ENCODE results near the gene ACKR2.

Gene ACKR2

GRCh38 chr3:42829628-42830436 lies 20.6 kb downstream of the ACKR2 start:
- no peak for DNase-seq (ENCODE audit: low spot score)

GRCh38 chr3:42830437-42831320 lies 21.4 kb downstream of the ACKR2 start:
- no peak for DNase-seq (ENCODE audit: low spot score)

- peak; percentile 73 for DNase-seq (ENCODE audit: low spot score)
Observed at GRCh38 chr3:42831321-42831713, 22.1 kb downstream of the ACKR2 start.

DNA sequence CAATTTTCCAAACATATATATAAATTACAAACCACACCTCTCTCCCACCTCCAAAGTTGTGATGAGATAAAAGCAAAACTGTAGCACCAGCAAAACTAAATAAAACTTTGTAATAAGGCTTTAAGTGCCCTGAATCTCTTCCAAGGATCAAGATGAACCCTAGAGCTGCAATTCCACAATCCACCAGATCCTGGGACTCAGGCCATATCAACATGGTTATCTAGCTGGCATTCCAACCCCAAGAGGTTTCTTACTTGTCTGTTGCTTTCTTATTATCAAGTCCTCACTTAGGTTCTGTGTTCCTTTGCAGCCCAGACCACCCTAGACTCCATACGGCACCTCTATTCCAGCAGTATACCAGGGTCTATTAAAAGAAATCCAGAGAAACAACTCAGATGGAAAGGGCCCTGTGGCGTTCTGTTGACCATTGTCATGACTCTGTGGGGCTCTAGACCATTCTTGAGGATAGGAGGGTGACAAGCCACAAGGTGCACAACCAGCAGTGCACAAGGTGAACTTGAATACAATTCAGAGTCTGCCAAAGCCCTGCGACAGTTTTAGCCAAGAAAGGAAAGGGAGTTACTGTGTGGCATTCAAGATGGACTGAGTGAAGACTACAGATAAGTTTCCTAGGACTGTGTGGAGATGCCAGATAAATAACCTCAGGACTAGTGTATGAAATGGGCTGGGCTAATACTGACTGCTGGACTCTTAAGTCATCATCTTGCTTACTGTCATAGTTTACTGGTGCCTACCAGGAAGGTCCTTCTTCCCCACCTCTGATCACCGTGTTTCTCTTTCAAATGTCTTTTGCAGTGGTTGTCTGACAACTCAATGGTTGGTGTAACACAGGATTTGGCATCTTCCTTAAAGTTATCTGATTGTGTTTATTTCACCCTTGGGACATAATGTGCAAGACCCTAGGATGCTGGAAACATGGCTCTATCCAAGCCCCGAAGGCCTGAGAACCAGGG lies 27.2 kb downstream of the ACKR2 start:
- no peak for DNase-seq (ENCODE audit: low spot score)

- no peak for DNase-seq (ENCODE audit: low spot score)
Observed at GRCh38 chr3:42838571-42838970, 29.3 kb downstream of the ACKR2 start.

DNA sequence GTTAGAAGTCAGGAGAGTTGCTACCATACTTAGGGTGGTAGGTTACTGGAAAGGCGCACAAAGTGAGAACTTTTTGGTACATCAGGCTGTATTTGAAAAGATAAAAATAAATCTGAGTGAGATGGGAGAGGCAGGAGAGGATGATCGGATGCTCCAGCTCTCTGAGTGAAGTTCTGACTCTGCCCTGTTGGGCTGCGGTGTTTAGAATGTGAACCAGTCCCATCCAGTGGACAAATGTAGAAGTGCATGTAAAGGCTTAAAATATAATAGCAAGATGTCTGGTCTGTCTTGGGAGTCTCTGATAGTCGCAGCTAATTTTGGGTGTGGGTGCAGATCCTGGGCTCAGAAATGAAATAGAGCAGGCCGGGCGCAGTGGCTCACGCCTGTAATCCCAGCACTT lies 30.4 kb downstream of the ACKR2 start:
- DNase-seq (ENCODE audit: low spot score): peak; percentile 85

GRCh38 chr3:42841332-42841731 lies 32.1 kb downstream of the ACKR2 start:
- DNase-seq (ENCODE audit: low spot score): no peak

DNA sequence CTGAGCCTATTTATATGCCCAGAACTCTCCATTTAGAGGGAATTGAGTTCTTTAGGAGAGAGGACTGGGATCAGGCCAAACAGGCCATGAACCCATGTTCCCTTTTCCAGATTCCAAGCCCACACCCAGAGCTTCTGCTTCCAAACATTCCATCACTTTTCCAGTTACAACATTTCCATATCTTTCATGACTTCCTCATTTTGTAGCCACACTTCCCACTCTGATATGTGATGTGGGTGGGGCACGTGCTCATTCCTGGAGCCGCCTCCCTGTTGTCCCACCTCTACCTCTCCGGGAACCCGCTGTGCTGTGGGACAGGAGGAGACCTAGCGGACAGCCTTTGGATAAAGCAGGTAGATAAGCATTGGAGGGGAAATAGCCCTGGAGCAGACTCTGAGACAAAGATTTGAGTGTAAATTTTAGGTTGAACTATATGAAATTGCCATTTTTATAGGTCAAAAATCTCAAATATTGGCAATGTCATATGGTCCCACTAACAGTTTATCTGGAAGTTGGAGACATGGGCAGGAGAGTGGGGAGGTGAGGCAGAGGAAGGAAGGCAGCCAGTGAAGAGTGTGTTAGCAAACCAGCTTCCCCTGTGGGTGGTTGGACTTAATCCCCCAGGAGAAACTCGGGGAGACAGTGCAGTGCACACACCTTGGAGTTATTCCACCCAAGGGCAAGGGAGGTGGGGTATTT lies 34.6 kb downstream of the ACKR2 start:
- no peak for DNase-seq (ENCODE audit: low spot score)

- DNase-seq (ENCODE audit: low spot score): no peak
Observed at GRCh38 chr3:42844412-42844713, 35.1 kb downstream of the ACKR2 start.

DNA sequence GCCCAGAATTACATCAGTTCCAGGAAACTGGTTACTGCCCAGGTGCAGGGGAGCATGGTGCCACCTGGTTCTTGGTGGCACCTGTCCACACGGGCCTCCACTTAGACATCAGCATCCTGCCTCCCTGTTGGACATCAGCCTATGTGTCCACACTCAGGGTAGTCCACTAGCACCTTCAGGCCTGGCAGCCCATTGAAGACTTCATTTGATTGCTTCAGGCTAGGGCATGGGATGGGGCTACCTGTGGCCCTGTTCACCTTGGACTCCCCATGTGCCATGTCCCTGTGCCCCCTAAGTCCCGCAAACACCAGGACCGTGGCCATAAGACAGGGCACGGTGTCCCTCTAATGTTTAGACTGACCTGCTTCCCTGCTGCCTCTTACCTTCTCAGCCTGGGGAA lies 35.6 kb downstream of the ACKR2 start:
- no peak for DNase-seq (ENCODE audit: low spot score)

DNA sequence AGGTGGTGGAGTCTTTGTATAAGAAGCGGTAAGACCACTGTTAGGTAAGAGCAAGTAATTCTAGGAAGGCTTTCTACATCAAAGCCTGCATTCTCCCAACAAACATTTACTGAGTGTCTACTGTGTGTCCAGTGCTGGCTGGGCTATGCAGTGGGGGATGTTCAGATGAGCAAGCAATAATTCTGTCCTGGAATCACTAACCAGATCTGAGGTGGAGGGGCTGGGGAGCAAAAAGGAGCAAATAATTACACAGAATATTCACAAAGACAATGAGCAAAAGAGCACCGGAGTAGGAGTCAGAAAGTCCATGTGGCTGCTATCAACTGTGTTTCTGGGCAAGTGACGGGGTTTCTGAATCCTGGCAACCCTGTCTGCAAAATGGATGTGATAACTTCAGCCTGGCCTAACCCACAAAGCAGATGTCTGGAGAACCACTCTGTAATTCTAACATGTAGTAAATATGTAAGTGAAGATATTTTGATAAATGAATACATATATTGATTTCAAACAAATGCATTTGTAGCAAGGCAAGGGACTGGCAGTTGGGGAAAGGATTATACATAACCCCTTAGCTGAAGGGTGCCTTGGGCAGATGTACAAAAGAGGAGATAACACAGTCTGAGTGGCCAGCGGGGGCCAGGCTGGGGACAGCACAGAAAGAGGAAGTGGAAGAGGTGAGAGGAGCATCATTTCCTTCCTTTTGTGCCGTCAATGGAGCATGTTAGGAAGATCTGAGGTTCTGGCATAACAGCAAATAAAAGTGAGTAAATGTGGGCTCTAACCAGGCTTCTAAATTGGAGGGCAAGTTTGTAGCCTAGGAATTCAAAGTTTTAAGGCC lies 37.7 kb downstream of the ACKR2 start:
- DNase-seq (ENCODE audit: low spot score): peak; percentile 78

GRCh38 chr3:42847731-42848130 lies 38.5 kb downstream of the ACKR2 start:
- no peak for DNase-seq (ENCODE audit: low spot score)

GRCh38 chr3:42849017-42849416 lies 39.8 kb downstream of the ACKR2 start:
- no peak for DNase-seq (ENCODE audit: low spot score)

DNA sequence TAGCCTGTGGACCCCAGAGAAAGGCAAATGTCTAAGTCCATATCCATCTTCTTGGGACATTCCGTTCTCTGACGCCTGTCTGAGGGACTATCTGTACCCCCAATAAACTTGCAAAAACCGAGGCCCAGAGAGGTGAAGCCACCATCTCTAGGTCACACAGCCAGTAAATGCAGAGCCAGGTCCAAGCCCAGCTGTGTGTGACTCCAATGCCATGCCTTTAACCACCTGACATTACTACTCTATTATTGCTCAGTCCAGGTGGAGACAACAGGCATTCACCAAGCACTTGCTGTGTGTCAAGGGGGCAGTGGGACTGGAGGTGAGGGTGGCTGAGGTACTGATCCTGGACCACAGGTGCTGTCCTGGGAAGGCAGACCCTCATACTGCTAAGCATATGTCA lies 41.0 kb downstream of the ACKR2 start:
- no peak for DNase-seq (ENCODE audit: low spot score)

GRCh38 chr3:42851228-42851834 lies 42.1 kb downstream of the ACKR2 start:
- no peak for DNase-seq (ENCODE audit: low spot score)

DNA sequence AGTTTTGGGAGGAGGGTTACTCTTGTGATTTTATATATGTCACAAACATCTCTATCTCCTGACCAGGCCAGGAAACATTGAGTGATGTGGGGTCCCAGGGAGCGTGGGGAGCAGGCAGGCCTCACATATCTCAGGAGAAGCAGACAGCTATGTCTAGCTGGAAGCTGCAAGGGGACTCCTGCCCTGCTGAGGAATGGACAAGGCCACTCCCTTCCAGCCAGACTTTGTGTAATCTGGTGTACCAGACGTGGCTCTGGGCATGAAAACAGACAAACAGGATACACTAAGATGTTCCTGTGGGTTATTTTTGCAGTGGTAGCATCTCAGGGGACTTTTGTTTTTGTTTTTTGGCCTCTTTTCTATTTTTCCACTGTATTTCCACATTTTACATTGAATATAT lies 43.2 kb downstream of the ACKR2 start:
- DNase-seq (ENCODE audit: low spot score): no peak

- DNase-seq (ENCODE audit: low spot score): no peak
Observed at GRCh38 chr3:42853056-42853455, 43.8 kb downstream of the ACKR2 start.

DNA sequence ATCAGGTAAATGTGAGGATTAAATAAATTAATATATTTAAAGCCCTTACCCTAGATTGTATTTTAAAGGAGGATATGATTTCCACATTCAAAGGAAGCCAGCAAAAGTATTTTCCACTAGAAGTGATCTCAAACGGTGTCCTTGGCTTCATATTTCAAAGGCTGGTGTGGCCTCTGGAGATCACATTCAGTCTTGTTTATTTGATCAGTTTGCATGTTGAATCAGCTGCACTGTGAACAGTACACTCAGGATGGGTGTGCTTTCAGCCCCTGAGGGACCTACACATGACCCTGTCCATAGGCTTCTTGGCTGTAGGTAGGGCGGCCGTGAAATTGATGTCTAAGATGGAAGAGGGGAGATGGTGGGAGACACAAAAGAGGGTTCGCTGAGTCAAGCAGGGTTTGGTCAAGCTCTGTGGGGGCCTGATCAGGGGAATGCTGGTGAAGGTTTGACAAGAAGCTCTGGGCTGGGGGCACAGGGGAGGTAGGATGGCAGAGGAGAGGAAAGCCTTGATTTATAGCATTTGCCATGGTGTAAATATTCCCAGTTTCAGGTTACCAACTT lies 44.6 kb downstream of the ACKR2 start:
- DNase-seq (ENCODE audit: low spot score): no peak

GRCh38 chr3:42855219-42855546 lies 45.9 kb downstream of the ACKR2 start:
- DNase-seq (ENCODE audit: low spot score): no peak
